ENCODE data around the gene B3GALT4. TPM values are rescaled to one million over a fixed set of nuclear protein-coding genes. Genes with fewer than 3 reads are reported as not detected.
A peak's percentile ranks its signal among the peaks of the same experiment; 100 is the strongest.

The B3GALT4 gene
- total RNA-seq, 1 experiment from 2014 or later, result not detected

GRCh38 chr6:33292996-33293682 lies 16.2 kb downstream of the B3GALT4 start:
- no peak for DNase-seq (ENCODE audit: low spot score)

- no peak for DNase-seq (ENCODE audit: low spot score)
Observed at GRCh38 chr6:33294086-33294823, 17.3 kb downstream of the B3GALT4 start.

GRCh38 chr6:33295621-33296369 lies 18.9 kb downstream of the B3GALT4 start:
- no peak for DNase-seq (ENCODE audit: low spot score)

DNA sequence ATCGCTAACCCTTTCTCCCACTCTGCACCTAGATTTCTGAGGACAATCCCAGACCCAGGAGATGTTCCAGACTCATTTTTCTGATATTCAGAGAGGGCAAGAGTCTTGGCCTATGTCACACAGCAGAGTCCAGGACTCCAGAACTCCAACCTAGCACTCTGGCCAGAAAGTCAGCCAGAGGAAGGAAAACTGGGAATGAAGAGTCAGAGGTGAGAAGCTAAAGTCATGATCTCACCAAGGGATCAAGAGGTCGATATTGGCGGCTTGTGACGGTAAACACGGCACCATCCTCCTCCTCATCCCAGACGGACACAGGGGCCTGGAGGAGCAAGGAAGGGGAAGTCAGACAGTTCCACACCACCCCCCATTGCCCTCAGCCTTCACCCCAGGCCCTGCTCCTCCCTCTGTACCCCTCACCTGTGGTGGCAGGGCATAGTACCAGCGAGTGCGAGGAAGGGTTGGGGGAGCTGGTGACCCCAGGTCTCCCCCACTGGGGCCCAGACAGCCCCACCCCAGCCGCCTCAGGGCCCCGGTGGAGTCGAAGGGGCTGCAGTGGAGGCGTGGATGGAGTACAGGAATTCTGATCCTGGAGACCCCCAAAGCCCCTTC lies 20.0 kb downstream of the B3GALT4 start:
- no peak for DNase-seq (ENCODE audit: low spot score)

DNA sequence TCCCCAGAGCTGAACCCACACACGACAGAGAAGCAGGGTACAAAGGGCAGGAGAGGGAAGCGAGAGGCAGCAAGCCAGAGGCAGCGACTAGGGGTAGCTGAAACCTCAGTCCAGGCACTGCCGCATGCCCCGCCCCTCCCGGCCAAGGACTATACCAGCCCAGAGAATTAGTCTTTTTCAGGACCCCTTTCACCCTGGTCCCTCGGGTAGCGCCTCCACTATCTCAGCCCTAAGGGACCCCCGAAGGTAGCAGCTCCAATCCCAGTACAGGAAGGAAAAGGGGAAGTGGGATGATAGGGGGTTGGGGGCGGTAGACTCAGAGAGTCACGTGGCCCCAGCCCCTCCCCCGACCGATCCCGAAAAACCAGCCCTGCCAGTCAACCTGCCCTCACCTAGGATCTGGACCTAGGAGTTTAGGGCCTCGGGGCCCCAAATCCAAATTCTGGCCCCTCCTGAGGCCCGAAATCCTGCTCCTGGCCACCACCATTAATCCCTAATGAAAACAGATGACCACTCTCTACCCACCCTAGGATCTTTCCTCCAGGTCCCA lies 20.6 kb downstream of the B3GALT4 start:
- DNase-seq (ENCODE audit: low spot score), result no peak

GRCh38 chr6:33297956-33298772 lies 21.2 kb downstream of the B3GALT4 start:
- peak; percentile 63 for DNase-seq (ENCODE audit: low spot score)

DNA sequence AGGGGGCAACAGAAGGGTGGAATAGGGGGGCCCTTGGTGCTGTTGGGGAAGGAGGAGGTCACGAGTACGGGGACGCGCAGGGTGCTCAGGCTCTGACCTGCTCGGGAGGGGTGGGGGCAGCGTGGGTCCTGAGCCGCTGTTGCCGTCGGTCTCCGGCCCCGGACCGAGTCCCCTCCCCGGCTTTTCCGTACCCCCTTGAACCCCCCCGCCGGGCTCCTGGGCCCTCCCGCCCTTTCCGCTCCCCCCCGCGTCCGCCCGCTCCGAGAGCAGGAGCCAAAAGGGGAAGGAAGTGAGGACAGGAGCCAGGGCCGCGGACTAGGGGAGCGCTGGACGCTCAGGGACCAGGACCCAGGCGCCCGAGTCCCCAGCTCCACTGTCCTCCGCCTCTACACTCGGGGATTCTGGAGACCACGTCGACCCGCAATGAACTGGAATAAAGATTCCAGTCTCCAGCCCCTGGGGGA lies 21.9 kb downstream of the B3GALT4 start, which contains the start of gene RGL2:
Gene RGL2, minus strand, starts transcription at position 170 of the 464 bp plus-strand sequence. CDS start 332 bp downstream, outside the sequence.
- peak; percentile 37 for DNase-seq (ENCODE audit: low spot score)

DNA sequence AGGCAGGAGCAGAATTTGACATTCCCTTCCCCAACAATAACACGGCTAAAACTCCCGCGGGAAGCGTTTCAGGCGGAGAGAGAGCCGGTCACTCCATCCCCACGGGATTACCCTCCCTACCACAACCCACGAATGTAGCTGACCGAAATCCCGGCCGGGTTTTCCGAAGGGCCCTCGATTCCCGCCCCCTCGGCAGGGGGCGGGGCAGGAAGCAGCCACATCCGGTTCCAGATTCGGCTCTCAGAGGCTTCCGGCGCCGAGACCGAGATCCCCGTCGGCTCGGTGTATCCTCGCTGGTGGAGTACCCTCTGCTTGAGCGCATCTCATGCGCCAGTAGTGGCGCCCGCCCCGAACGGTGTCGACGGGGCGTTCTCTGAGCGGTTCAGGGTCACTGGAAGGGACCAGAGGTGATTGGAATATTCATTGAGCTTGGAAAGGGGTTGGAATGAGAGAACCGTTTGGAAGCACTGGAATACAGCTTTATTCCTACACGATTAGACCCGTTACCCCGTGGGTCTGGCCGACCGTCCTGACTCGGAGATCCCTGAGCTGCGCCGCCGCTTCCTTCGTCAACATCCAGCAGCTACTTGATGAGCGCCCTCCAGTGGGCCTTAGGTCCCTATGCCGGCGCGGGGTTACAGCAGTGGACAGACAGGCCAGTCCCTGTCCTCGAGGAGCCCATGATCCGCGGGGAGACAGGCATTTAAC lies 22.5 kb downstream of the B3GALT4 start:
- peak; percentile 80 for DNase-seq (ENCODE audit: low spot score)

DNA sequence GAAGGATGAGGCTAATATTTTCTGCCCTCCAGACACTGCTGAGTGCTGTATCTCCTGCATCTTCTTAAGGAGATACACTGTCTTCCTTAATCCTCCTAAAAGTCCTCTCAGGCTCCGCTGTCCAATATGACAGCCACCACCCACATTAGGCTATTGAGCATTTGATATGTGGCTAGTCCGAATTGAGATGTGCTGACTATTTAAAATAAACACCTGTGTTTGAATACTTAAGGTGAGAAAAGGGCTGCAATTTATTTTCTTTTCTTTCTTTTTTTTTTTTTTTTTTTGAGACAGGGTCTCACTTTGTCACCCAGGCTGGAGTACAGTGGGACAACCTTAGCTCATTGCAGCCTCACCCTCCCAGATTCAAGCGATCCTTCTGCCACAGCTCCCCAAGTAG lies 25.0 kb downstream of the B3GALT4 start:
- no peak for DNase-seq (ENCODE audit: low spot score)

DNA sequence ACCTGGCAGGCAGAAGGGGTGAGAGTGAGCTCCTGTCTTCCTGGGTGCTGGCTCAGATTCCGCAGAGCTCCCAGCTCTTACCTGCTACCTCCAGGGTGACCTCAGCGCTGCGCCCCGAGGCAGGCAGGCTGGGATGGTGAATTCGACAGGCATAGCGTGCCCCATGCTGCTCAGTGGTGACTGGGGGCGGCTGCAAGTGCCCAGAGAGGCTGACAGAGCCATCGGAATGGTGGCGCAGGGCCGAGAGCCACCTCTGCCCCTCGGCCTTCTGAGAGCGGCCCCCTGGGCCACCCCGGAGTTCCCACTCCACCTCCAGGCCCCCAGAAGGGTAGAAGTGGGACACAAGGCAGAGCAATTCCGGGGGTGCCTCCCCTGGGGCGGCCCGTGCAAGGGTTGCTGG lies 27.3 kb downstream of the B3GALT4 start:
- DNase-seq (ENCODE audit: low spot score), result no peak

- no peak for DNase-seq (ENCODE audit: low spot score)
Observed at GRCh38 chr6:33305052-33305451, 28.1 kb downstream of the B3GALT4 start.

DNA sequence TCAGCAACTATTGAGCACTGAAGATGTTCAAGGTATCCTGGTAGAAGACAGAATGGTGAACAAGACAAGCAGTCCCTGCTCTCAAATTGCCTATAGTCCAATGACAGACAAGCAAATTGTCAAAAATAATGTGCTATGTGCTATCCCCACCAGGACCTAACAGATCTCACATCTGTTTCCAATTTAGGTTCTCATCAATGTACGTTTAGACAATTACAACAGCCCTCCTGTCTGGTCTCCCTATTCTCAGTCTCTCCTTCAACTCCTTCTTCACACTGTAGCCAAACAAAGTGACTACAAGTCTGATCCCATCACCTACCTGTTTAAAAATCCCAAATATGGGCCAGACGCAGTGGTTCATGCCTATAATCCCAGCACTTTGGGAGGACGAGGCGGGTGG lies 29.4 kb downstream of the B3GALT4 start:
- DNase-seq (ENCODE audit: low spot score), result no peak

- peak; percentile 83 for DNase-seq (ENCODE audit: low spot score)
Observed at GRCh38 chr6:33312361-33313104, 35.6 kb downstream of the B3GALT4 start.

GRCh38 chr6:33313105-33313708 lies 36.3 kb downstream of the B3GALT4 start:
- DNase-seq (ENCODE audit: low spot score), result peak; percentile 14

- peak; percentile 59 for DNase-seq (ENCODE audit: low spot score)
Observed at GRCh38 chr6:33313709-33314514, 37.0 kb downstream of the B3GALT4 start, which contains the start of gene TAPBP. TSS of gene TAPBP (minus strand) at chr6:33314078. CDS start at chr6:33314041, 37 bp downstream.

- peak; percentile 39 for DNase-seq (ENCODE audit: low spot score)
Observed at GRCh38 chr6:33314515-33314942, 37.6 kb downstream of the B3GALT4 start.

- peak; percentile 4 for DNase-seq (ENCODE audit: low spot score)
Observed at GRCh38 chr6:33314943-33315792, 38.2 kb downstream of the B3GALT4 start.
